Karpas-422 (cell line): ENCODE results near the gene GALNT2. TPM values are rescaled to one million over a fixed set of nuclear protein-coding genes. Genes with fewer than 3 reads are reported as not detected.

Experiments used
- DNase-seq: peaks from one replicate; pipeline ENCODE4 v3.0.0-alpha.2; 2015
- H2AFZ ChIP-seq: fragments of 200-600 bp; sonication (generic); 2 replicates; pipeline ENCODE4 v1.6.1; 2014; ENCODE audit warnings: antibody characterized with exemption, low read length, mixed read lengths
- H3K27ac ChIP-seq: fragments of 200-600 bp; sonication (generic); 2 replicates; pipeline ENCODE4 v1.5.1; 2014; ENCODE audit warnings: mild to moderate bottlenecking, low read length, moderate library complexity
- H3K27me3 ChIP-seq: fragments of 200-600 bp; sonication (generic); 2 replicates; pipeline ENCODE4 v1.6.1; 2014; ENCODE audit warnings: low read length, mixed read lengths
- H3K36me3 ChIP-seq: fragments of 200-600 bp; sonication (generic); 2 replicates; pipeline ENCODE4 v1.6.1; 2014; ENCODE audit warnings: low read length, mixed read lengths; ENCODE audit not compliant: insufficient read depth
- H3K4me1 ChIP-seq: fragments of 200-600 bp; sonication (generic); 2 replicates; pipeline ENCODE4 v1.6.1; 2014; ENCODE audit warnings: mild to moderate bottlenecking, low read length, mixed read lengths
- H3K4me2 ChIP-seq: fragments of 200-600 bp; sonication (generic); 2 replicates; pipeline ENCODE4 v1.6.1; 2014; ENCODE audit warnings: low read length, low read depth, mild to moderate bottlenecking; ENCODE audit not compliant: poor library complexity, severe bottlenecking
- H3K4me3 ChIP-seq: fragments of 200-600 bp; sonication (generic); 2 replicates; pipeline ENCODE4 v1.5.1; 2014; ENCODE audit warnings: mild to moderate bottlenecking, antibody characterized with exemption, low read length, mixed read lengths
- H3K79me2 ChIP-seq: fragments of 200-600 bp; sonication (generic); 2 replicates; pipeline ENCODE4 v1.6.1; 2014; ENCODE audit warnings: mild to moderate bottlenecking, low read length, mixed read lengths
- H3K9ac ChIP-seq: fragments of 200-600 bp; sonication (generic); 2 replicates; pipeline ENCODE4 v1.6.0; 2014; ENCODE audit warnings: low read length
- H3K9me2 ChIP-seq: fragments of 200-600 bp; sonication (generic), shearing (Covaris generic); replicated peaks from 2 replicates; pipeline ENCODE4 v1.6.0; 2014; ENCODE audit warnings: mild to moderate bottlenecking, low read length, moderate library complexity; ENCODE audit not compliant: insufficient read depth
- H3K9me3 ChIP-seq: fragments of 300-700, 200-600 bp; sonication (generic); 2 replicates; pipeline ENCODE4 v1.6.1; 2014; ENCODE audit warnings: low read length, mixed read lengths
- H4K20me1 ChIP-seq: fragments of 200-600 bp; sonication (generic); 2 replicates; pipeline ENCODE4 v1.6.1; 2014; ENCODE audit warnings: mild to moderate bottlenecking, antibody characterized with exemption, low read length, low read depth; ENCODE audit not compliant: insufficient read depth
- total RNA-seq: library from RNA; depleted of rRNA; stranded (reverse); fragments of >200 nt; shearing (Covaris generic); gene quantifications from 2 replicates; pipeline ENCODE4 v1.2.3, GENCODE V29; 2014; ENCODE audit warnings: low replicate concordance

The GALNT2 gene
- total RNA-seq, 1 experiment from 2014 or later: 2.7 TPM

GRCh38 chr1:230137337-230137815 is 70.3 kb downstream of the GALNT2 start:
- no peak for DNase-seq
- Histone ChIP-seq H3K27me3 (no peaks in the 10 kb centered on the region), H3K9me3 (no peaks in the 10 kb centered on the region), H3K9me2 (no peaks in the 10 kb centered on the region), H3K36me3 (no peaks in the 10 kb centered on the region), H2AFZ (no peak overlapping the region), H3K4me1 (no peaks in the 10 kb centered on the region), H4K20me1 (peaks cover 10% of the 10 kb centered on the region; the same call in 1 of the 2 replicates), H3K4me2 (no peak overlapping the region), H3K9ac (no peak overlapping the region), H3K79me2 (no peaks in the 10 kb centered on the region), H3K4me3 (no peak overlapping the region), H3K27ac (no peak overlapping the region)

- H2AFZ ChIP-seq: no peak overlapping the region
- no peaks in the 10 kb centered on the region for H3K4me1 ChIP-seq
- H3K27me3 ChIP-seq: no peaks in the 10 kb centered on the region
- H3K9ac ChIP-seq: no peak overlapping the region
- H3K9me3 ChIP-seq: no peaks in the 10 kb centered on the region
- H3K9me2 ChIP-seq: no peaks in the 10 kb centered on the region
- H3K79me2 ChIP-seq: no peaks in the 10 kb centered on the region
- no peaks in the 10 kb centered on the region for H3K36me3 ChIP-seq
- H3K4me2 ChIP-seq: no peak overlapping the region
- no peak overlapping the region for H3K4me3 ChIP-seq
- H3K27ac ChIP-seq: no peak overlapping the region
- no peak for DNase-seq
- H4K20me1 ChIP-seq: peaks cover 13% of the 10 kb centered on the region; the same call in 1 of the 2 replicates
Measured at GRCh38 chr1:230138561-230139239, 71.7 kb downstream of the GALNT2 start.

GRCh38 chr1:230139315-230139714 is 72.3 kb downstream of the GALNT2 start:
- no peak overlapping the region for H3K4me3 ChIP-seq
- H3K4me1 ChIP-seq: no peaks in the 10 kb centered on the region
- no peaks in the 10 kb centered on the region for H3K79me2 ChIP-seq
- H4K20me1 ChIP-seq: peaks cover 18% of the 10 kb centered on the region
- H3K9me3 ChIP-seq: no peaks in the 10 kb centered on the region
- no peaks in the 10 kb centered on the region for H3K9me2 ChIP-seq
- no peak overlapping the region for H2AFZ ChIP-seq
- no peaks in the 10 kb centered on the region for H3K27me3 ChIP-seq
- H3K36me3 ChIP-seq: no peaks in the 10 kb centered on the region
- no peak overlapping the region for H3K4me2 ChIP-seq
- no peak for DNase-seq
- H3K27ac ChIP-seq: no peak overlapping the region
- no peak overlapping the region for H3K9ac ChIP-seq

GRCh38 chr1:230139741-230140140 is 72.7 kb downstream of the GALNT2 start:
- Histone ChIP-seq H3K9ac (no peak overlapping the region), H3K27ac (no peak overlapping the region), H2AFZ (no peak overlapping the region), H3K79me2 (no peaks in the 10 kb centered on the region), H3K4me1 (no peaks in the 10 kb centered on the region), H3K9me3 (no peaks in the 10 kb centered on the region), H3K4me2 (no peak overlapping the region), H3K36me3 (no peaks in the 10 kb centered on the region), H3K4me3 (no peak overlapping the region), H3K27me3 (no peaks in the 10 kb centered on the region), H4K20me1 (peaks cover 19% of the 10 kb centered on the region), H3K9me2 (no peaks in the 10 kb centered on the region)
- no peak for DNase-seq

- no peak for DNase-seq
- Histone ChIP-seq H3K27ac (no peak overlapping the region), H3K9me2 (no peaks in the 10 kb centered on the region), H3K4me3 (no peak overlapping the region), H3K4me2 (no peak overlapping the region), H2AFZ (no peak overlapping the region), H3K27me3 (no peaks in the 10 kb centered on the region), H3K79me2 (no peaks in the 10 kb centered on the region), H4K20me1 (peaks cover 23% of the 10 kb centered on the region), H3K36me3 (no peaks in the 10 kb centered on the region), H3K9ac (no peak overlapping the region), H3K9me3 (no peaks in the 10 kb centered on the region), H3K4me1 (no peaks in the 10 kb centered on the region)
Measured at GRCh38 chr1:230140221-230141020, 73.4 kb downstream of the GALNT2 start.

GRCh38 chr1:230141021-230141648 is 74.1 kb downstream of the GALNT2 start:
- Histone ChIP-seq H3K36me3 (no peaks in the 10 kb centered on the region), H3K9me3 (no peaks in the 10 kb centered on the region), H3K27me3 (no peaks in the 10 kb centered on the region), H3K9ac (no peak overlapping the region), H2AFZ (no peak overlapping the region), H3K4me3 (no peak overlapping the region), H4K20me1 (peaks cover 18% of the 10 kb centered on the region), H3K9me2 (no peaks in the 10 kb centered on the region), H3K79me2 (no peaks in the 10 kb centered on the region), H3K4me2 (no peak overlapping the region), H3K4me1 (0 out of 2 replicates have a peak, but pooled peaks cover 2% of the 10 kb centered on the region), H3K27ac (no peak overlapping the region)
- no peak for DNase-seq

GRCh38 chr1:230141797-230142607 is 75.0 kb downstream of the GALNT2 start:
- H3K4me1 ChIP-seq: 0 out of 2 replicates have a peak, but pooled peaks cover 5% of the 10 kb centered on the region
- no peaks in the 10 kb centered on the region for H3K9me3 ChIP-seq
- no peaks in the 10 kb centered on the region for H3K36me3 ChIP-seq
- H3K27me3 ChIP-seq: no peaks in the 10 kb centered on the region
- H3K9ac ChIP-seq: no peak overlapping the region
- DNase-seq: no peak
- peaks cover 27% of the 10 kb centered on the region for H4K20me1 ChIP-seq
- no peak overlapping the region for H3K4me3 ChIP-seq
- H3K27ac ChIP-seq: no peak overlapping the region
- H3K79me2 ChIP-seq: no peaks in the 10 kb centered on the region
- H2AFZ ChIP-seq: no peak overlapping the region
- H3K4me2 ChIP-seq: no peak overlapping the region
- no peaks in the 10 kb centered on the region for H3K9me2 ChIP-seq
